GM12878 (cell line): ENCODE data around the gene CLNK. TPM values are rescaled to one million over a fixed set of nuclear protein-coding genes. Genes with fewer than 3 reads are reported as not detected.

Experiments used
- ATAC-seq: fragments of 200-7000 bp; cut with Tn5 transposase; 3 replicates; pipeline ENCODE4 v1.9.1; 2020; ENCODE audit warnings: mild to moderate bottlenecking, moderate library complexity
- BruUV-seq: library from RNA; stranded (reverse); fragments of 400-500 nt; replicated peaks from 2 replicates; lab custom pipeline; 2021; lab: Mats Ljungman, UMichigan
- CTCF ChIA-PET: fragments of 300-600 bp; sonication (Branson Sonifier 250); formaldehyde crosslinking; extraction: SDS; loops from one replicate; lab custom pipeline; 2021; ENCODE audit warnings: inconsistent platforms; lab: Yijun Ruan, JAX
- POLR2A ChIA-PET: fragments of 350-600 bp; formaldehyde crosslinking; extraction: SDS; loops from one replicate; lab custom pipeline; 2021; ENCODE audit warnings: inconsistent platforms; lab: Charles Lee
- RAD21 ChIA-PET: fragments of 300-600 bp; sonication (Branson Sonifier 250); formaldehyde crosslinking; loops from one replicate; lab custom pipeline; 2023; ENCODE audit warnings: antibody characterized with exemption; ENCODE audit not compliant: unreplicated experiment; lab: Charles Lee
- SMC1A ChIA-PET: fragments of 300-600 bp; sonication (Branson Sonifier 250); formaldehyde crosslinking; loops from one replicate; lab custom pipeline; 2023; ENCODE audit not compliant: unreplicated experiment, uncharacterized antibody; lab: Charles Lee
- DNase-seq: peaks from one replicate; pipeline ENCODE4 v3.0.0-alpha.2; 2011; ENCODE audit warnings: low read depth, low spot score
- FAIRE-seq: peaks from 3 replicates; lab custom pipeline; 2011; peaks lifted over from hg19 to GRCh38; lab: Jason Lieb, UNC
- H2AFZ ChIP-seq: 2 replicates; pipeline ENCODE4 v1.6.0; 2011; ENCODE audit warnings: low read depth, low read length, control low read depth; ENCODE audit not compliant: control insufficient read depth
- H3K27ac ChIP-seq: 2 replicates; pipeline ENCODE4 v1.5.1; 2011; ENCODE audit warnings: control low read depth; ENCODE audit not compliant: control insufficient read depth, insufficient read depth
- H3K27me3 ChIP-seq, 2 experiments: replicated peaks in 1 of 2; 2 replicates each; pipeline versions ENCODE4 v1.6.0 to v1.6.1; 2011; ENCODE audit warnings: low read length in 1 of 2; ENCODE audit not compliant: control insufficient read depth in 2 of 2, insufficient read depth in 2 of 2
- H3K36me3 ChIP-seq, 2 experiments: 2 replicates each; pipeline ENCODE4 v1.5.1; 2011; ENCODE audit warnings: low read length in 1 of 2; ENCODE audit not compliant: control insufficient read depth in 2 of 2, insufficient read depth in 2 of 2
- H3K4me1 ChIP-seq: 2 replicates; pipeline ENCODE4 v1.6.1; 2011; ENCODE audit warnings: mild to moderate bottlenecking, low read length, moderate library complexity, mixed read lengths; ENCODE audit not compliant: control insufficient read depth, insufficient read depth
- H3K4me2 ChIP-seq: 2 replicates; pipeline ENCODE4 v1.6.0; 2011; ENCODE audit warnings: control low read depth; ENCODE audit not compliant: control insufficient read depth, insufficient read depth
- H3K4me3 ChIP-seq: fragments of 200-600 bp; sonication (generic); 2 replicates; pipeline ENCODE4 v1.5.1; 2016
- H3K79me2 ChIP-seq: 2 replicates; pipeline ENCODE4 v1.6.0; 2011; ENCODE audit warnings: low read length; ENCODE audit not compliant: control insufficient read depth, insufficient read depth
- H3K9ac ChIP-seq: 2 replicates; pipeline ENCODE4 v1.8.0; 2011; ENCODE audit warnings: low read length, control low read depth, mixed read lengths; ENCODE audit not compliant: control insufficient read depth, insufficient read depth
- H3K9me3 ChIP-seq: replicated peaks from 3 replicates; pipeline ENCODE4 v1.5.1; 2011; ENCODE audit warnings: mild to moderate bottlenecking, low read length; ENCODE audit not compliant: control insufficient read depth, insufficient read depth
- H4K20me1 ChIP-seq: 2 replicates; pipeline ENCODE4 v1.6.0; 2011; ENCODE audit not compliant: control insufficient read depth, insufficient read depth
- ATF7 ChIP-seq: fragments of 450-650 bp; IDR thresholded peaks from 2 replicates; pipeline ENCODE4 v1.6.1; 2016; ENCODE audit warnings: low read depth, mild to moderate bottlenecking
- BHLHE40 ChIP-seq, 2 experiments: fragments of 450-650 bp in 1 of 2; IDR thresholded peaks; 2 replicates each; pipeline ENCODE4 v1.6.1; 2011 to 2017; ENCODE audit warnings: low read depth in 2 of 2, borderline replicate concordance in 1 of 2, improper control_type of control experiment in 1 of 2, low read length in 1 of 2, mild to moderate bottlenecking in 1 of 2
- DPF2 ChIP-seq: fragments of 450-650 bp; IDR thresholded peaks from 2 replicates; pipeline ENCODE4 v1.6.1; 2017; ENCODE audit warnings: mild to moderate bottlenecking
- HDAC6 ChIP-seq: fragments of 200-600 bp; sonication (generic); IDR thresholded peaks from one replicate; pipeline ENCODE4 v1.8.0; 2017; ENCODE audit warnings: antibody characterized with exemption; ENCODE audit not compliant: unreplicated experiment
- KDM1A ChIP-seq: fragments of 200-600 bp; sonication (generic); IDR thresholded peaks from 2 replicates; pipeline ENCODE4 v1.6.1; 2016; ENCODE audit warnings: borderline replicate concordance
- NFYA ChIP-seq: IDR thresholded peaks from 2 replicates; pipeline ENCODE4 v1.6.1; 2011; ENCODE audit warnings: low read depth, mild to moderate bottlenecking, low read length, improper control_type of control experiment, borderline replicate concordance
- RAD51 ChIP-seq: fragments of 450-650 bp; IDR thresholded peaks from 2 replicates; pipeline ENCODE4 v1.6.1; 2016; ENCODE audit warnings: moderate library complexity, mild to moderate bottlenecking, inconsistent platforms
- RCOR1 ChIP-seq: conservative IDR thresholded peaks from 2 replicates; pipeline ENCODE4 v1.6.1; 2012; ENCODE audit warnings: low read depth, low read length, improper control_type of control experiment
- SRF ChIP-seq, 2 experiments: IDR thresholded peaks; 2 replicates each; pipeline ENCODE4 v1.6.1; 2011; ENCODE audit warnings: low read depth in 2 of 2, low read length in 2 of 2, mild to moderate bottlenecking in 1 of 2, moderate library complexity in 1 of 2
- STAT1 ChIP-seq: fragments of 450-650 bp; conservative IDR thresholded peaks from 2 replicates; pipeline ENCODE4 v1.6.1; 2014; ENCODE audit warnings: antibody characterized with exemption, mild to moderate bottlenecking
- TARDBP ChIP-seq: IDR thresholded peaks from 2 replicates; pipeline ENCODE4 v1.6.1; 2016; ENCODE audit warnings: borderline replicate concordance
- TBL1XR1 ChIP-seq: IDR thresholded peaks from 2 replicates; pipeline ENCODE4 v1.6.1; 2012; ENCODE audit warnings: low read depth, low read length, improper control_type of control experiment
- TCF12 ChIP-seq: IDR thresholded peaks from 2 replicates; pipeline ENCODE4 v1.6.1; 2011; ENCODE audit warnings: low read depth, mild to moderate bottlenecking, low read length
- ZNF217 ChIP-seq: fragments of 450-650 bp; IDR thresholded peaks from 2 replicates; pipeline ENCODE4 v1.6.1; 2017; ENCODE audit warnings: antibody characterized with exemption, mild to moderate bottlenecking
- WGBS: methylation state at CpG from one replicate; pipeline ENCODE4 v1.1.6; 2016; ENCODE audit warnings: low lambda C conversion rate; ENCODE audit not compliant: insufficient replicate concordance, insufficient coverage; ENCODE audit errors: missing lambda C conversion rate; 5-methylcytosine and 5-hydroxymethylcytosine counted together
- in situ Hi-C: fragments of 300-500 bp; cut with MboI; formaldehyde crosslinking; loops from 9 replicates; pipeline ENCODE4 v1.14.3; 2018; ENCODE audit warnings: mixed read lengths
- intact Hi-C: fragments of 100-400 bp; cut with micrococcal nuclease; formaldehyde crosslinking; loops from one replicate; pipeline ENCODE4 v1.14.2; 2022; ENCODE audit not compliant: unreplicated experiment
- polyA plus RNA-seq, 11 experiments: library from polyadenylated mRNA; depleted of rRNA in 4 of 11; unstranded in 6 of 11; stranded (reverse) in 5 of 11; fragments of >200 nt; fragmentation: Nextera tagmentation in 4 of 11; fragmentation: Illumina TruSeq in 1 of 11; extraction: Ambion mirVana in 4 of 11; extraction: Trizol in 1 of 11; gene quantifications; 1 replicate in 1 of 11; 2 replicates in 10 of 11; pipeline versions ENCODE4 v1.2.1 to v1.2.3, GENCODE V29; 2011 to 2016; ENCODE audit warnings: inconsistent platforms in 2 of 11, missing spikeins in 2 of 11, low read depth in 1 of 11
- total RNA-seq, 4 experiments: library from RNA; depleted of rRNA in 3 of 4; stranded (reverse); fragments of >200 nt in 3 of 4; fragmentation: Illumina TruSeq in 1 of 4; extraction: Trizol in 1 of 4; gene quantifications; 2 replicates each; pipeline versions ENCODE4 v1.2.1 to v1.2.3, GENCODE V29; 2013 to 2021
- TF ChIP-seq, protein P1 (sequence below), 3 experiments: IDR thresholded peaks in 2 of 3; conservative IDR thresholded peaks in 1 of 3; 2 replicates each; pipeline ENCODE4 v1.5.1; 2011; ENCODE audit warnings: low read depth in 3 of 3, low read length in 3 of 3, mild to moderate bottlenecking in 3 of 3, control low read depth in 2 of 3, moderate library complexity in 2 of 3, inconsistent platforms in 1 of 3, mixed read lengths in 1 of 3; ENCODE audit not compliant: control insufficient read depth in 2 of 3, insufficient read depth in 1 of 3; ENCODE audit errors: extremely low read depth in 1 of 3

CLNK gene
- total and polyA plus RNA-seq, 10 of the 15 experiments (the other 5 are each of a cell fraction or from before 2014, with no cell fraction given): 2.1 to 14.3 (median 2.7) TPM

- CTCF ChIA-PET: interaction anchor here (1.9 kb wide), 1 partner anchor 45 kb away, joined by 5 read pairs; no protein-coding TSS in a partner anchor
- Histone ChIP-seq H3K36me3 (no peaks in the 10 kb centered on the region), H3K4me3 (no peak overlapping the region), H3K4me1 (no peaks in the 10 kb centered on the region), H4K20me1 (no peaks in the 10 kb centered on the region), H3K9ac (no peak overlapping the region), H2AFZ (no peak overlapping the region), H3K27ac (no peak overlapping the region), H3K9me3 (no peaks in the 10 kb centered on the region), H3K79me2 (no peaks in the 10 kb centered on the region), H3K4me2 (no peak overlapping the region), H3K27me3 (no peaks in the 10 kb centered on the region)
- BruUV-seq: no TSS peak
- no peak for ATAC-seq
- DNase-seq: no peak
- RAD21 ChIA-PET: no interaction called here
- SMC1A ChIA-PET: interaction anchor here (0.9 kb wide), 1 partner anchor 10 kb away, joined by 3 read pairs; no protein-coding TSS in a partner anchor
- TF ChIP-seq STAT1 (no peak), ATF7 (no peak), TBL1XR1 (no peak), RAD51 (no peak), SRF (IDR thresholded peaks at IDR 0.05; ENCODE audit: low read depth in 2 of 2, low read length in 2 of 2) (no peak), RCOR1 (no peak), HDAC6 (no peak), NFYA (no peak), ZNF217 (no peak), TARDBP (no peak), TCF12 (no peak), KDM1A (no peak), DPF2 (no peak), BHLHE40 (IDR thresholded peaks at IDR 0.05; ENCODE audit: borderline replicate concordance in 1 of 2, low read depth in 2 of 2, low read length in 1 of 2) (no peak)
- TF ChIP-seq, protein P1, sequence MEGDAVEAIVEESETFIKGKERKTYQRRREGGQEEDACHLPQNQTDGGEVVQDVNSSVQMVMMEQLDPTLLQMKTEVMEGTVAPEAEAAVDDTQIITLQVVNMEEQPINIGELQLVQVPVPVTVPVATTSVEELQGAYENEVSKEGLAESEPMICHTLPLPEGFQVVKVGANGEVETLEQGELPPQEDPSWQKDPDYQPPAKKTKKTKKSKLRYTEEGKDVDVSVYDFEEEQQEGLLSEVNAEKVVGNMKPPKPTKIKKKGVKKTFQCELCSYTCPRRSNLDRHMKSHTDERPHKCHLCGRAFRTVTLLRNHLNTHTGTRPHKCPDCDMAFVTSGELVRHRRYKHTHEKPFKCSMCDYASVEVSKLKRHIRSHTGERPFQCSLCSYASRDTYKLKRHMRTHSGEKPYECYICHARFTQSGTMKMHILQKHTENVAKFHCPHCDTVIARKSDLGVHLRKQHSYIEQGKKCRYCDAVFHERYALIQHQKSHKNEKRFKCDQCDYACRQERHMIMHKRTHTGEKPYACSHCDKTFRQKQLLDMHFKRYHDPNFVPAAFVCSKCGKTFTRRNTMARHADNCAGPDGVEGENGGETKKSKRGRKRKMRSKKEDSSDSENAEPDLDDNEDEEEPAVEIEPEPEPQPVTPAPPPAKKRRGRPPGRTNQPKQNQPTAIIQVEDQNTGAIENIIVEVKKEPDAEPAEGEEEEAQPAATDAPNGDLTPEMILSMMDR (IDR thresholded peaks at IDR 0.05 in 2 of 3, conservative IDR thresholded peaks at IDR 0.05 in 1 of 3; ENCODE audit: control insufficient read depth in 2 of 3, extremely low read depth in 1 of 3, insufficient read depth in 1 of 3, low read depth in 3 of 3, low read length in 3 of 3): no peak
- POLR2A ChIA-PET: no interaction called here
- intact Hi-C loops (no loop called here), in situ Hi-C loops (no loop called here)
- 31% methylated on average over 11 of the region's 11 CpGs for WGBS
- no peak for FAIRE-seq
Measured at GRCh38 chr4:10492464-10492863, 192.1 kb downstream of the CLNK start.
